HuH-7 (cell line): ENCODE results near the gene BRICD5.
A peak's percentile ranks its signal among the peaks of the same experiment; 100 is the strongest.
"Not testable (repeated sequence)": the region's sequence is repeated elsewhere in the genome, so short reads cannot be mapped to it uniquely, and the experiment has no call there.

Experiments
- DNase-seq: peaks from one replicate; pipeline ENCODE4 v3.0.0; 2011; ENCODE audit warnings: low spot score

Gene BRICD5

DNA sequence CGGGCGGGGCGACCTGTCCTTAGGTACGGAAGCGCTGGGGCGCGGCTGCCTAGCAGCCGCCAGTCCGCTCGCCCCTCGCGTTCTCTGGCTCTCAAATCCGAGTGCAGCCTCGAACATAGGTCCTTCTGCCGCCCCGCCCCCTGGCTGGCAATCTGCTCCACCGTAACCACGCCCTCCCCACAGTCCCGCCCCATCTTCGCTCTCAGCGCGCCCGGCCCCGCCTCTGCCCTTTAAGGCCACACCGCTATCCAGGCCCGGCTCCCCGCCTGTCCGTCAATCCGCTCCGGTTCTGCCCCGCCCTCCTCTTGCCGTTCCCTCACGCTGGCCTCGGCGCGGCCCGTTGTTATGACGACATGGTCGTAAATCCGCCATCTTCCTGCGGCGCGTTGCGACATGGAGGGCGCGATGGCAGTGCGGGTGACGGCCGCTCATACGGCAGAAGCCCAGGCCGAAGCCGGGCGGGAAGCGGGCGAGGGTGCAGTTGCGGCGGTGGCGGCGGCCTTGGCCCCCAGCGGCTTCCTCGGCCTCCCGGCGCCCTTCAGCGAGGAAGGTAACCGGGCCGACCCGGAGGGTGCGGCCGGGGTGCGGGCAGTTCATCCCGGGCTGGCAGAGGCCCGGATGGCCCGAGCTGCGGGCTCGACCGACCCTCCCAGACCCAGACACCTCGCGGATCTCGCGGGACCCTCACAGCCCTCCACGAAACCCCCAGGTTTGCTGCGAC, 12.7 kb upstream of the BRICD5 start, which contains the start of gene E4F1:
Gene E4F1 (plus strand): TSS at position 371 of the 721 bp plus-strand sequence. CDS start 23 bp downstream, at position 394.
- DNase-seq, result peak; percentile 97

DNA sequence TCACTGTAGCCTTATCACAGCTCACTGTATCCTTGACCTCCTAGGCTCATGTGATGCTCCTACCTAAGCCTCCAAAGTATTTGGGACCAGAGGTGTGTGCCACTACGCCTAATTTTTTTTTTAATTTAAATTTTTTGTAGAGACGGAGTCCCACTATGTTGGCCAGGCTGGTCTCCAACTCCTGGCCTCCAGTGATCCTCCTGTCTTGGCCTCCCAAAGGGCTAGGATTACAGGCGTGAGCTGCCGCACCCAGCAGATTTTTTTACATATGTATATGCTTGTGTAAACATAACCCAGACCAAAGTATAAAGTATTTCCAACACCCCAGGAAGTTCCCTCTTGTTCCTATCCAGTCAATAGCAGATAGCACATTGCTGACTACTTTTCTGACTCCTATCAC, 5.7 kb upstream of the BRICD5 start:
- no peak for DNase-seq

- DNase-seq, result no peak
Observed at GRCh38 chr16:2214719-2214968, 4.0 kb upstream of the BRICD5 start, which contains the start of gene PGP. PGP (minus strand) TSS chr16:2214840; CDS start chr16:2214777, 63 bp downstream.

DNA sequence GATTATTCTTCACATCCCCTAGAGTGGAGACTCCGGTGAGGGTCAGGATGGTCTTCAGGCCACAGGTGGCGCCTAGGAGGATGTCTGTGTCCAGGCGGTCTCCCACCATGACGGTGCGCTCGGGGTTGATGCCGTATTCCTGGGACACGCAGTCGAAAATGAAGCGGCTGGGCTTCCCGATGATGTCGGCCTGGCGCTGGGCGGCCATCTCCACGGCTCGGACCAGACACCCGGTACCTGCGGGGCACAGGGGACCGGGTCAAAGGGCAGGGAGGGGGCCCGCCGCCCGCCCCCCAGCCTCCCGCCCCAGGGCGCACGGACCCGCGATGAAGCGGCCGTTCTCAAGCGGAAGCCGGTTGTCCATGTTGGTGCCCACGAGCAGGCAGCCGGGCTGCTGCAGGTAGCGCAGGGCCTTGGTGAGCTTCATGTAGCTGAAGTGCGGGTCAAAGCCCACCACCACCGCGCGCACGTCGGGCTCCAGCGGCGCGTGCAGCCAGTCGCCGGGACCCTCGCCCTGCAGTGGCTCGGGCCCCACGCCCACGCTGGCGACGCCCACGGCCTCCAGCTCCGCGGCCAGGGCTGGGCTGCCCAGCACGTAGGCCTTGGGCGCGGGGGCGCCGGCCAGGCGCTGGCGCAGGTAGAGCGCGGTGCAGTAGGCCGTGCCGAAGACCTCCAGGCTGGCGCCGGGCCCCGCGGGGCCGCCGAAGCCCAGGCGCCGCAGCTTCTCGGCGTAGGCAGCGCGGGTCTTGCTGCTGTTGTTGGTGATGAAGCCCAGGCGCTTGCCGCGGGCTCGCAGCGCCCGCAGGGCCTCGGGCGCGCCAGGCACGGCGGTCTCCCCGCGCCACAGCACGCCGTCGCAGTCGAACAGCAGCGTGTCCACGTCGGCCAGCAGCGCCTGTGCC, 3.4 kb upstream of the BRICD5 start:
- DNase-seq, result no peak

DNA sequence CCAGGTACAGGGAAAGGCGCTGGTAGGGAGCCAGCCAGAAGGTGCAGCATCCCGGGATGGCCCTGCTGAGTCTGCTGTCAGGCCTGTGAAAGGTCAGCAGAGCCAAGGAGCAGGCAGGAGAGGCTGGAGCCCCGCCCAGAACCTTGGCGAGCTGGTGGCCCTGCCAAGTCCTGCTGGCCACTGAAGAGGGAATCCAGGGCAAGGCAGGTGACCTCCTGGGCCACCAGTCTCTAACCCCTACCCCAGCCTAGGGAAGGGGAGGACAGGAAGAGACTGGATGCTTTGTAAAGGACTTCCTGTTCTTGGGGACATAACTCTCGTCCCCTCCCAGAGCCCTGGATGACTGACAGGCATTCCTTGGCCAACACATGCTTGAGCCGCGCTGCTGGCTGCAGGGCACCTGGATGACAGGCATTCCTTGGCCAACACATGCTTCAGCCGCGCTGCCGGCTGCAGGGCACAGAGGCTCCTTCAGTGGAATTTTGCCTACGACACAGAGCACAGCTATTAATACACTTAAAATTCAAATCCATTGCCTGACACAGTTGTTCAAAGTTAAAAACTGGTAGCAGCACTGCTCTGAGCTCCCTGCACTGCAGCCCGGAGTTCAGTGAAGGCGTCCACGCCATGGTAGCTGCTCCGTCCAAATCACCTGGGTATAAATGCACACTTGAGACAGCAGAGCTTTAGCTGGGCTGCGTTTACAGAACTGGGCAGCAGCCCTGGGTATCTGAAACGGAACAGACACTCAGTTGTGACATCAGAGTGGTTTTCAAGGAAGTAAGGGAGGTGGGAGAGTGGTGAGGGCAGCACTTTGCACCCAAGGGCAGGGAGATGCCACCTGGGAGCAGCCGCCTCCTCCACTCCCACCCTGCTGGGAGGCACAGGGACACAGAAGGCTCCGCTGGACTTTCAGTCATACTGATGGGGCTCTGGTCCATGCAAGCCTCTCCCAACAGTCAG, 2.0 kb upstream of the BRICD5 start:
- no peak for DNase-seq

GRCh38 chr16:2211923-2212347, 1.3 kb upstream of the BRICD5 start:
- DNase-seq, result no peak

DNA sequence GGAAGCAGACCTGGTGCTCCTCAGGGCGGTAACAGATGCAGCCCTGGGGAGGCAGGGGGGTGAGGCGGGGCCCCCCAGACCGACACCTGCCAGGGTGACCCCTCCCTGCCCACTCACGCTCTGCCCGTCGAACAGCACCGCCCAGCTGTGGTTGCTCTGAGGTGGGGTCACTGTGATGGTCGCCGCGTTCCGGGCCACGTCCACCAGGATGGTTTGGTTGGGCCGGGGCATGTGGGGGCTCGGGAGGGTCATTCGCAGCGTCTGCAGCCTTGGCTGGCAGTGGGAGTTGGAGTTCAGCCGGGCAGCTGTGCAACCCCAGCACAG, 692 bp downstream of the BRICD5 start:
- no peak for DNase-seq

- DNase-seq, result no peak
Observed at GRCh38 chr16:2209258-2210008, 1.2 kb downstream of the BRICD5 start.

GRCh38 chr16:2208772-2209171, 1.9 kb downstream of the BRICD5 start:
- DNase-seq, result no peak

GRCh38 chr16:2208308-2208707, 2.4 kb downstream of the BRICD5 start:
- no peak for DNase-seq

DNA sequence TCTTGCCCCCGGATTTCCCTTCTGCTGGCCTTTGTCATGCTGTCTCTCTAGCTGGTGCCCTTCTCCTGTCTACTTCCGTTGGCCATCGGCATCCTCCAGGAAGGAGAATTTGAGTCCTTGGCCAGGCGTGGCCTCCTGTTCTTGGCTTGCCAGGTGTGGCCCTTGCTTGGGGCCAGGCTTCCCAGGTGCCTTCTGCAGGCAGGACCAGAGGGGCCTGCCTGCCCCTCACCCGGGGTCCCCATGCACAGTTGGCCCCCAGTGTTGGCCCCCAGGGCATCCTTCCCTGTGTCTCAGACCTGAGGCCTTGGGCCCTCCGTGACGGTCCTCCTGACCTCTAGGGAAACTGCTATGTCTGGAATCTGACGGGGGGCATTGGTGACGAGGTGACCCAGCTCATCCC, 2.8 kb downstream of the BRICD5 start:
- DNase-seq, result no peak

- DNase-seq, result no peak
Observed at GRCh38 chr16:2206780-2207433, 3.8 kb downstream of the BRICD5 start.

DNA sequence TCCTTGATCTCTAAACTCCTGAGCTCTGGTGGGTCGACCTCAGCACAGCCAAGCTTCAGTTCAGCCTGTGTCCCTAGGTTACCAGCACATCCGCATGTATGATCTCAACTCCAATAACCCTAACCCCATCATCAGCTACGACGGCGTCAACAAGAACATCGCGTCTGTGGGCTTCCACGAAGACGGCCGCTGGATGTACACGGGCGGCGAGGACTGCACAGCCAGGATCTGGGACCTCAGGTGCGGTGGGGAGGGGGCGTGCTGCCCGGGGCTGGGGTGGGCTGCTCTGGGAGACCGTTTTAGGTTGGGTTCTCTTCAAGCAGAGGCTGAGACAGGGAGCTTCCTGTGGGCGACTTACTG, 4.3 kb downstream of the BRICD5 start:
- no peak for DNase-seq

DNA sequence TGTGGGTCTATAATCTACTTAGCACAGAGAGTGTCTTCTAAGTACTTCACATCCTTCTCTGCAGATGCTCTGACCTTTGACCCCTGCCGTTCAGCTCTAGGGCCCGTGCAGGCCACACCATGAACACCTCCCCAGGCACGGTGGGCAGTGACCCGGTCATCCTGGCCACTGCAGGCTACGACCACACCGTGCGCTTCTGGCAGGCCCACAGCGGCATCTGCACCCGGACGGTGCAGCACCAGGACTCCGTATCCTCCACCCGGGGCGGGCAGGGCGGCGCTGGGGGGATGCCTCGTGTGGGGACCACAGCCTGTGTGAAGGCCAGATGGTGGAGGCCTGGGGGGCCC, 4.7 kb downstream of the BRICD5 start:
- no peak for DNase-seq

DNA sequence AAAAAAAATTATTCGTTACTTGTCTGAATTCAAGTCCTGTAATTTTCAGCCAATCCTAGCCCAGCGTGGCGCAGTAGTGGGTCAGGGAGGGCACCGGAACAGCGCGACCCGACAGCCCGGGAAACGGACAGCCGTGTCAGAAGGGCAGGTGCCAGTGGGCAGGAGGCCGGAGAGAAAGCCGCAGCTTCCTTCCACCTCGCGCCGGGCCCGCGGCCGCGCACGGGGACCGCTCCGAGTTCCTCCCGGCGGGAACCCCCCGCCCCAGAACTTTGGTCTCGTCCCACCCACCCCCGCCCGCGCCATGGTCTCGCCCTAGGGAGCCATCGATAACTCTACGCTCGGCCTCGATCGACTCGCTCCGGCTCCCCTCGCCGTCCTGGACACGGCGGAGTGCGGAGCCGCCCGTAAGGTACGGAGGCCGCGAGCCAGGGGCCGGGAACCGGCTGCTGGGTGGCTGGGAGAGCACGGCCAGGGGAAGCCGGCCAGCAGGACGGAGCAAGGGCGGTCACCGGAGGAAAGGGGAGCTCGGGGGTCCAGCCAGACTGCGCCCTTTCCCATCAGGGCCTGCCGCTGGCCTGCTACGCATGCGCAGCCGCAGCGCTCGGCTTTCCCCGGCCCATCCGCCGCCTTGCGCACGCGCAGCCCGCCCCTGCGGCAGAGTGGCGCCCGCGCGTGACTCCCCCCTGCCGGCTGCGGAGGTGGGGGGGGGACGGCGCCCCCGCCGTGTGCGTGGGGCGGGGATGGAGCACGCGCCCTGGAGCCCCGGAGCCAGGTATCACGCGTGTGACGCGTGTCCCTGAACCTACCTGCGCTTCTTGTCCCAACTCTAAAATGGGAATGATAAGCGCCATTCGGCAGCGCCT, 5.3 kb downstream of the BRICD5 start, which contains the start of gene MLST8:
Gene MLST8 (plus strand): TSS at position 351 of the 863 bp plus-strand sequence. CDS start 632 bp downstream, outside the sequence.
- peak; percentile 97 for DNase-seq

DNA sequence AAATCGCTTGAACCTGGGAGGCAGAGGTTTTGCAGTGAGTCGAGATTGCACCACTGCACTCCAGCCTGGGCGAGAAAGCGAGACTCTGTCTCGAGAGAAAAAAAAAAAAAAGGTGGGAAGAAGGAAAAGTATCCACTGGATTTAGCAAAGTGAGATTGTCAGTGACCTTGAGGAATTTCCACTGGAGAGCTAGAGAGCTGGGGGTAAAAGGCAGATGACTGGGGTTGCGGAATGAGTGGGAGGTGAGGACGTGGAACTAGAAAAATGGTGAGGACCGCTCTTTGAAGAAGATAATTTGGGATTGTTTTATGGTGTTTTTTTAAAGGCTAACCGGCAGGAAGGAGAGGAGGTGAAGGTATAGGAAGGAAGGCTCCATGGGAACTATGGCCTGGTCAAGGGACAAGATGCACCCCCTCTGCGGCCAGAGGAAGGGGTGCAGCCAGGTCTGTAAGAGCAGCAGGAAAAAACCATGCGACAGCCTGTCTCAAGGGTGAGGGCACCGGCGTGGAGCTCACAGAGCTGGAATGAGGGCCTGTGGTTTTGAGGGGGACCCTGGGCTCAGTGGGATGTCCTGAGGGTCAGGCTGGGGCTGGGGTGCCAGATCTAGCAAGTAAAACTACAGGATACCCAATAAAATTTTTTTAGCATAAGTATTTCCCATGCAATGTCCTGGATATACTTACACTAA, 6.1 kb downstream of the BRICD5 start:
- no peak for DNase-seq

GRCh38 chr16:2203119-2203688, 7.5 kb downstream of the BRICD5 start:
- DNase-seq, result not testable (repeated sequence)

- no peak for DNase-seq
Observed at GRCh38 chr16:2200313-2200712, 10.3 kb downstream of the BRICD5 start.

DNA sequence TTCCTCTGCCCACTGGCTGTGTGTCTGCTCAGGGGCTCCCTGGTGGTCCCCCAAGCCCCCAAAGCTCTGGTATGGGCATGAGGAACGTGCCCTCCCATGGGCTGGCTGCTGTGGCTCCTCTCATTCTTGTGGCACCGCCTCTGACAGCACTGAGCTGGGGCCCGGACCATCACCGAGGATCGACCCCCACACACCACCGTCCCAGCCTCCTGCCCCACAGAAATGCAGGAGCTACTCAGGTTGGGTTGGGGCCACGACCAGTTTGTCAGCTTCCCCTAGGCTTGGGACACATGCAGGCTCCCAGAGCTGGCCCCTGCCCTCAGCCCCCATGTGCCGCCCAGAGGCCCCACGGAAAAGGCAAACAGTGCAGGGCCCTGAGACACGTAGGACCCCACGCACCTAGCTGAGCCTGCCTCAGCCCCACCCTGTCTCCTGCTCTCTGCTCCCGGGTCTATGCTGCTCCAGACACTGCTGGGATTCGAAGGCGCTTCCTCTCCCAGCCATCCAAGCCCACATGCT, 11.0 kb downstream of the BRICD5 start:
- no peak for DNase-seq
